ENCODE data around the gene SPATS2L.

Gene SPATS2L

DNA sequence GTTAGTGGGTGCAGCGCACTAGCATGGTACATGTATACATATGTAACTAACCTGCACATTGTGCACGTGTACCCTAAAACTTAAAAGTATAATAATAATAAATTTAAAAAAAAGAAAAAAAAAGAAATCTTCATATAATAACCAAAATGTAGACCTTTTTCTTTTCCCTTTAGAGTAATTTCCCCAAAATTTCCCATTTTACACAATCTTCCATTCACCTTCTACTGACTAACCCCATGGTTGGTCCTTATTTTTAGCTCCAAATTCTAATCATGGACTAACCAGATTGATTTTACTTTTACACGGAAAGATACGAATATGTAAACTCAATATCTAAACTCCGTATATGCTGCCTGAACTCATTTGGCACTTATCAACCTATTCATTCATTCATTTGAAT lies 195.7 kb downstream of the SPATS2L start:
- H3K4me3 ChIP-seq (ENCODE audit: low read depth, low read length), result no peak overlapping the region
- CTCF ChIA-PET, result interaction anchor here (1.2 kb wide), 1 partner anchor 528 kb away, joined by 4 read pairs; no protein-coding TSS in a partner anchor
- TF ChIP-seq, protein P1, sequence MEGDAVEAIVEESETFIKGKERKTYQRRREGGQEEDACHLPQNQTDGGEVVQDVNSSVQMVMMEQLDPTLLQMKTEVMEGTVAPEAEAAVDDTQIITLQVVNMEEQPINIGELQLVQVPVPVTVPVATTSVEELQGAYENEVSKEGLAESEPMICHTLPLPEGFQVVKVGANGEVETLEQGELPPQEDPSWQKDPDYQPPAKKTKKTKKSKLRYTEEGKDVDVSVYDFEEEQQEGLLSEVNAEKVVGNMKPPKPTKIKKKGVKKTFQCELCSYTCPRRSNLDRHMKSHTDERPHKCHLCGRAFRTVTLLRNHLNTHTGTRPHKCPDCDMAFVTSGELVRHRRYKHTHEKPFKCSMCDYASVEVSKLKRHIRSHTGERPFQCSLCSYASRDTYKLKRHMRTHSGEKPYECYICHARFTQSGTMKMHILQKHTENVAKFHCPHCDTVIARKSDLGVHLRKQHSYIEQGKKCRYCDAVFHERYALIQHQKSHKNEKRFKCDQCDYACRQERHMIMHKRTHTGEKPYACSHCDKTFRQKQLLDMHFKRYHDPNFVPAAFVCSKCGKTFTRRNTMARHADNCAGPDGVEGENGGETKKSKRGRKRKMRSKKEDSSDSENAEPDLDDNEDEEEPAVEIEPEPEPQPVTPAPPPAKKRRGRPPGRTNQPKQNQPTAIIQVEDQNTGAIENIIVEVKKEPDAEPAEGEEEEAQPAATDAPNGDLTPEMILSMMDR (IDR thresholded peaks at IDR 0.05; ENCODE audit: insufficient read depth, low read length, missing control alignments), result no peak
- no peak for DNase-seq (ENCODE audit: low read depth, low spot score)
- POLR2A ChIA-PET, result no interaction called here

DNA sequence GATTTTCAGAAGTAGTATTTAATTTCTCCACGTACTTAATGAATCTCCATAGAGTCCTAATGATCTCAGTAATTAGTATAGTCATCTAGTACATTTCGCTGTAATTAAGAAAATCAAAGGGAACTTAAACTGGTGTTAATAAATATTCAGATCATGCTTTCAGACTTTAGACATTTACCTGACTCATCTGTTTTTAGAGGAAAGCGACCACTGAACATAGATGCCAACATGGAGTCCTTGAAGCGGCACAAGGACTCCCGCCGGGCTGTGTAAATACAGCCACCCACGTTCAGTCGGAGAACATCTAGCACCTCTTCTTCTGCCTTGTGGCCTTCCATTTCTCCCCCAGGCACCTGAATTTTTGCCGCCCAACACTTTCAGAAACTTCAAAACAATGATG lies 200.2 kb downstream of the SPATS2L start:
- ChIA-PET POLR2A (no interaction called here), CTCF (interaction anchor here (1.1 kb wide), 1 partner anchor 25 kb away, joined by 5 read pairs; no protein-coding TSS in a partner anchor)
- TF ChIP-seq, protein P1 (IDR thresholded peaks at IDR 0.05; ENCODE audit: insufficient read depth, low read length, missing control alignments), result no peak
- no peak overlapping the region for H3K4me3 ChIP-seq (ENCODE audit: low read depth, low read length)
- no peak for DNase-seq (ENCODE audit: low read depth, low spot score)

DNA sequence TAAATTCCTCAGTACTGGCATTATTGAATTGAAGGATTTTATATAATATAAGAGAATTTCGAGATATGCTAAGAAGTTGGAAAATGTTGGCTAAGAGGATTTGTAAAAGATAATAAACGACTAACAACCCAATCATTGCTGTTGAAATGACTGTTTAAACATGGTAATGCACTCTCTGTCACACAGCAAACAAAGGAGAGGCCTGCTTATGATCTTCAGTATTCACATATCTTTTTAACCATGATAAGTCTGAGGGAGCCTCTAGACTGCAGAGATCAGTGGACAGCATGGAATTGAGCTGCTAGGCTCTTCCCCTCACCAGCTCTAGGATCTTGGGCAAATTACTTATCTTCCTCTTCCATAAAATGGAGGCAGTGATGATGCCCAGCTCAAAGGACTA lies 200.7 kb downstream of the SPATS2L start:
- TF ChIP-seq, protein P1 (IDR thresholded peaks at IDR 0.05; ENCODE audit: insufficient read depth, low read length, missing control alignments), result no peak
- no peak overlapping the region for H3K4me3 ChIP-seq (ENCODE audit: low read depth, low read length)
- POLR2A ChIA-PET, result no interaction called here
- CTCF ChIA-PET, result interaction anchor here (1.0 to 1.1 kb wide), 3 partner anchors 18 to 527 kb away, joined by 3 to 5 read pairs (median 5); no protein-coding TSS in a partner anchor
- DNase-seq (ENCODE audit: low read depth, low spot score), result no peak

DNA sequence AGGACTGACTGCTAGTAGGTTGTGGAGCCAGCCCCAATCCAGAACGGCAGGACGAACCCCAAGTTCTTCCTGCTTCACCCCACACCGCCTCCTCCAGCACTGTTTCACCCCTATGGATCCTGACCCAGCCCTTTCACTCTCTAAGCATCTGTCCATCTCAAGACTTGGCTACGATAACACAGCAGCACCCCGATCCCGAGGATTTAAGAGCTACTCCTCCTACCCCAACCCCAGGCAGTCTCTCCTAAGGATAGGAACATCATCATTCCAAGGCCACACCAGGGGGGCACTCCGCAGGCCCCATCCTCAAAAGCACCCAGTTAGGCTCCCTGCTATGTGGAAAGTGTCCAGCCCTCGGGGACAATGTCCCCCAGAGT lies 202.7 kb downstream of the SPATS2L start:
- peak overlapping the region; percentile 77 for H3K4me3 ChIP-seq (ENCODE audit: low read depth, low read length)
- ChIA-PET CTCF (interaction anchor here (0.6 to 4.4 kb wide), 24 partner anchors 11 to 536 kb away, joined by 3 to 36 read pairs (median 4); partner anchors contain the start of gene SGO2), POLR2A (interaction anchor here (0.8 to 1.0 kb wide), 2 partner anchors 16 to 536 kb away, joined by 3 to 4 read pairs; no protein-coding TSS in a partner anchor)
- TF ChIP-seq, protein P1 (IDR thresholded peaks at IDR 0.05; ENCODE audit: insufficient read depth, low read length, missing control alignments), result no peak
- DNase-seq (ENCODE audit: low read depth, low spot score), result no peak

DNA sequence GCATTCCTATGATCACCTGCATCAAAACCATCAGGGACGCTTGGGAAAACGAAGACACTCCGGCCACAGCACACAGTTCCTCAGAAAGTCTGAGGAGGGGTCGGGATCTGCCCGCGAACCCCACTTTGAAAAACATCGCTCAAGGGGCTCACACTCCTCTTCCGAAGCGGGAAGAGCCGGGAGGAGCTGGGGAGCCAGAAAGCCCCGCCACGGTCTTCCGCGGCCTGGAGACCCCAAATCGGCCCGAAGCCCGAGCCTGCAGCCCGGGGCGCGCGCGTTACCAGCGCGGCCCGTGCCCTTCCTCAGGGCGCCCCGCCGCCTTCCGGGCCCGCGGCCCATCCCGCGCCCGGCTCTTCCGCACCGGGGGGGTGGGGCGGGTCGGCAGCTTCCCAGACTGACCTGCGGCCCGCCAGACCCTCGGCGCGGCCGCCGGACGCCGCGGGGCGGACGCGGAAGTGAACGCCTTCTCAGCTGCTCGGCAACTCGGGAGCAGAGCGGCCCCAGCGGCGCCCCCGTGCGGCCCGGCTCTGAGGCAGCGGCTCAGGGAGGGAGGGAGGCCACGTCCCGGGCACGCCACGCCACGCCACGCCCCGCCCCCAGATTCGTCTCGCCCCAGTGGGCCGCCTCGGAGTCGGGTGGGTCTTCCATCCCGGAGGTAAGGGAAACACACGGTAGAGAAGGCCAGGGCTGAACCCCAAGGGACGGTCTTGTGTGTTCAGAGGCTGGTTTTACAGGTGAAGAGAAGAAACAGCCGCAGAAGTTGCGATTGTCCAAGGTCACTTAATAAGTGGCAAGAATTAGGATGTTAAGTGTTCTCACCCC lies 203.3 kb downstream of the SPATS2L start, which contains the start of gene KCTD18:
Gene KCTD18 (minus strand): TSS at position 457 of the 822 bp plus-strand sequence. CDS start 3,052 bp downstream, outside the sequence.
- ChIA-PET POLR2A (interaction anchor here (0.6 to 1.0 kb wide), 3 partner anchors 17 to 536 kb away, joined by 3 to 4 read pairs (median 4); no protein-coding TSS in a partner anchor), CTCF (interaction anchor here (0.6 to 4.4 kb wide), 24 partner anchors 12 to 536 kb away, joined by 3 to 36 read pairs (median 4); partner anchors contain the start of gene SGO2)
- DNase-seq (ENCODE audit: low read depth, low spot score), result no peak
- H3K4me3 ChIP-seq (ENCODE audit: low read depth, low read length), result peak within 1 kb of the TSS; percentile 77
- TF ChIP-seq, protein P1 (IDR thresholded peaks at IDR 0.05; ENCODE audit: insufficient read depth, low read length, missing control alignments), result peak; percentile 97

DNA sequence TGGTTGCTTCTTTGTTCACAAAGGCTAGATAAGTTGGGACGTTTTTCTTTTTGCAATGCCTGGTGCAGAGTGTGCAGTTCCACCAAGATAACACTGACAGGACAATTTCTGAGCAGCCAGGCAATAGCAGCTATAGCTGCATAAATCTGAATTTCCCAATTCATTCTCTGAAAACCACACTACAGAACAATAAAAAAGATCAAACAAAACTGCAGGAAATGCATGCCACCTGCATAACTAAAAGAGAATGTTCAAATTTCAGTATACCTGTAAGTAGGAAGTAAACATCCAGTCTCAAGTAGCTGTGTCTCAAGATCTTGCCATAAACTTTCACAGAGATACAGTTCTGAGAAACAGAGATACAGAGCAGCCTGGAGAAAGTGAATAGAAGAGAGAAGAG lies 208.7 kb downstream of the SPATS2L start:
- no peak overlapping the region for H3K4me3 ChIP-seq (ENCODE audit: low read depth, low read length)
- ChIA-PET POLR2A (no interaction called here), CTCF (no interaction called here)
- DNase-seq (ENCODE audit: low read depth, low spot score), result no peak
- TF ChIP-seq, protein P1 (IDR thresholded peaks at IDR 0.05; ENCODE audit: insufficient read depth, low read length, missing control alignments), result no peak
